HG03135 (cell line): ENCODE data around the gene FAIM2.
"Not testable (repeated sequence)": the region's sequence is repeated elsewhere in the genome, so short reads cannot be mapped to it uniquely, and the experiment has no call there.

Experiments used
- ATAC-seq: cut with Tn5 transposase; IDR thresholded peaks from one replicate; pipeline ENCODE4 v1.9.1; 2021; ENCODE audit warnings: mild to moderate bottlenecking, moderate library complexity; ENCODE audit not compliant: unreplicated experiment

The FAIM2 gene

DNA sequence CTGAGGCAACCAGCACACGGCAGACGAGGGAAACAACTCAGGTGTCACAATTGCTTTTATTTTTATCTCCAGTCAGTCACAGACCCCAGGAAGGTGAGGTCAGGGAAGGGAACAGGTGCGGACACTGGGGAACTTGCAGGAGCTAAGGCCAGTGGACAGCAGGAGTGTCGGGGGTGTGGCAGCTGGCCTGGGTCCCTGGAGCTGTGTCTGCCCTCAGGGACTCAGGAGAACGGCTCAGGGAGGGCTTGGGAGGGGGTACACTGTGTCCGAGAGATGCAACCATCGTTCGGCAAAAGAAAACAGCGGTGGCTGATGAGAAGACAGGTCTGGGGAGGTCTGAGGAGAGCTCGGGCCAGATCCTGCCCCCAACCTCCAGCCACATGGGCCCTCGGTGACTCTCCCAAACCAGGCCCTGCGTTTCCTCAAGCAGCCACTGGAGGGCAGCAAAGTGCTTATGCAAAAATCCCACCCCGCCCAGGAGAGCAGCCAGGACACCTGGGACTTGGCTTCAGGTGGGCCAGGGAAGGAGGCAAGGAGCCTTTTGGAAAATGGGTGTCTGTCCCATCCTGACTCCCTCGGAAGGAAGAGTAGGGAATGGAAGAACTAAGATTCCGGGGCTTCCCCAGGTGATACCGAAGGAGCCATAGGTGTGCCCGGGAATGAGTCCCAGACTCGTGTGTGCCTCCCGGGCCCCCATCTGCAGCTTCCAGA is 36.7 kb downstream of the FAIM2 start:
- ATAC-seq: no peak

DNA sequence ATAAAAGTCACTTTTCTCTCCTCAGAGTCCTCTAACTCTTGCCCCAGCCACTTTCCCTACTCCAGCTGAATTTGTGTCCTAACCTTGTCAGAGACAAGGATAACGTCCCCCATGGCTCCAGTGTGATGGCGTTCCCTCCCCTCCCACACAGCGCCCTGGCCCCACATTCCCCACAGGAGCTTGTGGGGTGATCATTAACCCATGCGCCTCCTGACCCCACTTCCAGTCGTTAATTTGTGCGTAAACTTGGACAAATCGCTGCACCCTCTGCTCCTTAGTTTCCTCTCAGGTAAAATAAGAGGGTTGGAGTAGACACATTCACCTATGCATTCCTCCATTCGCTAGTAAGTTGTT is 37.9 kb downstream of the FAIM2 start:
- ATAC-seq: no peak

DNA sequence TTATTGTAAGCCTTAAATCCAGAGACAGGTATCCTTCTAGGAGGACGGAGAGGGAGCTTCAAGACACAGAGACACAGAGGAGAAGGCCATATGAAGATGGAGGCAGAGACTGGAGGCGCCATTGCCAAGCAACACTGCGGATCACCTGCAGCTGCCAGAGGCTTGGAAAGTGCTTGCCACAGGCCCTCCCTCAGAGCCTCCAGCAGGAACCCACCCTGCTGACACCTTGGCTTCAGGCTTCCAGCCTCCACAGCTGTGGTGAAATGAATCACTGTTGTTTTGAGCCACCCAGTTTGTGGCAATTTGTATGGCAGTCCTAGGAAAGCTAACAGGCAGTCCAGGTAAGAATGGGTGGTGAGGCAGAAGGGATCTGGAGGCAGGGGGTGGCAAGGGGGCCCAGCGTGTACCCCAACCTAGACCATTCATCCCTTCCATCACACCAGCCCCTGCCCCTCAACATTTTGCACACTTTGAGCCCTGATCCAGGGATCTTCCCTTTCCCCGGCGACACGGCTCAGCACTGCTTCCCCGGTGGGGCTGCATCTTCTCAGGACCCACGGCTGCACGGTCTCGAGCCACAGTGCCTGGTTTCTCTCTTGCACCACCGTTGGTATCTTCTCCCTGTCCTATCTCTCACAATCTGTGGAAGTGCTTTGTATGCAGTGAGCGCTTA is 38.5 kb downstream of the FAIM2 start:
- ATAC-seq: no peak

DNA sequence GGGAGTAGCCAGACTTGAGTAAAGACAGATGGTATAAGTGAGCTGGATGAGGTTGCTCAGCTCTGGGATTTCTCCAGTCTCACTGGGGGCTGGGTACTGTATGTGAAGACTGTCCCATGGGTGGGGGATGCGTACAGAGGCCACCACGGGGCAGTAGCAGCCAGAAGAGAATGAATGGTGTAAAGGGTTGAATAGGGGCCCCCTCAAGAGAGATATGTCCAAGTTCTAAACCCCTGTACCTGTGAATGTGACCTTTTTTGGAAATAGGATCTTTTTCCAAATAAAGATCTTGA is 39.0 kb downstream of the FAIM2 start:
- no peak for ATAC-seq

DNA sequence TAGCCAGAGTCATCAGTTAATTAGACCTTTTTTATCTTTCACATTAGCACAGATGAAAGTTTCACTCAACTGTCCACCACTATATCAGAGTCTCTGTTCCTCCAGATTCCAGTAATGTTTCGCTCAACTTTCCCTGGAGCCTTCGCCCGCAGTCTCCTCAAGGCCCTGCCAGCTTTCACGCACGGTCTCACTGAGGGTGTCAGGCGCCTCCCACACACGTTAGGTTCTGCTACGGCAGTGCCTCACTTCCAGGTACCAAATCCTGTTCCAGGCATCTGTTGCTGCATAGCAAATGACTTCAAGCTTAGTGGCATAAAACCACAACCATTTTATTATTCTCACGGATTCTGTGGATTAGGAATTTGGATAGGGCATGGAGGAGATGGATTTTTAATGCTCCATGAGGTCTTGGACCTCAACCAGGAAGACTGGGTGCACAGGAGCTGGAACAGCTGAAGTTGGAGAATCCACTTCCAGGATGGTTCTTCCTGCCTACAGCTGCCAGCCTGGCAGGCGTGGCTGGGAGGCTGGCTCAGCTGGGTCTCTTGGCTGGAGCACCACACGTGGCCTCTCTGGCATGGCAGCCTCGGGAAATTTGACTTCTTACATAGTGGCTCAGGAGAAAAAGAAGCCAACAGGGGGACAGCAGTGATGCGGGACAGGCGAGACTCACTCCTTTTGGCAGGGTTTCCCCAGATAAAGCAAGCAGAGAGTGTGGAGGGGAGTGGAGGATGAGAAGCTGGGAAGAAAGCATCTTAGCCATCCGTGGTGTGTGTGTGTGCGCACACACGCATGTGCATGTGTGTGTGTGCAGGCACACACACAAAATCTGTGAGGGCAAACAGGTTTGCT is 39.5 kb downstream of the FAIM2 start:
- no peak for ATAC-seq

DNA sequence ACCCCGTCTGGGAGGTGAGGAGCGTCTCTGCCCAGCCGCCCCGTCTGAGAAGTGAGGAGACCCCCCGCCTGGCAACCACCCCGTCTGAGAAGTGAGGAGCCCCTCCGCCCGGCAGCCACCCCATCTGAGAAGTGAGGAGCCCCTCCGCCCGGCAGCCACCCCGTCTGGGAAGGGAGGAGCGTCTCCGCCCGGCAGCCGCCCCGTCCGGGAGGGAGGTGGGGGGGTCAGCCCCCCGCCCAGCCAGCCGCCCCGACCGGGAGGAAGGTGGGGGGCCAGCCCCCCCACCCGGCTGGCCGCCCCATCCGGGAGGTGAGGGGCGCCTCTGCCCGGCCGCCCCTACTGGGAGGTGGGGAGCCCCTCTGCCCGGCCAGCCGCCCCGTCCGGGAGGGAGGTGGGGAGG is 42.8 kb downstream of the FAIM2 start:
- not testable (repeated sequence) for ATAC-seq

DNA sequence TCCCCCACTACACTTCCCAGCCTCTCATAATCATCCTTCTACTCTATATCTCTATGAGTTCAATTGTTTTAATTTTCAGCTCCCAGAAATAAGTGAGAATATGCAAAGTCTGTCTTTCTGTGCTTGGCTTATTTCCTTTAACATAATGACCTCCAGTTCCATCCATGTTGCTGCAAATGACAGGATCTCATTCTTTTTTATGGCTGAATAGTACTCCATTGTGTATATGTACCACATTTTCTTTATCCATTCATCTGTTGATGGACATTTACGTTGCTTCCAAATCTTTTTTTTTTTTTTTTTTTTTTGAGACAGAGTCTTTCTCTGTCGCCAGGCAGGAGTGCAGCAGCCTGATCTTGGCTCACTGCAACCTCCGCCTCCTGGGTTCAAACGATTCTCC is 47.8 kb downstream of the FAIM2 start:
- not testable (repeated sequence) for ATAC-seq

DNA sequence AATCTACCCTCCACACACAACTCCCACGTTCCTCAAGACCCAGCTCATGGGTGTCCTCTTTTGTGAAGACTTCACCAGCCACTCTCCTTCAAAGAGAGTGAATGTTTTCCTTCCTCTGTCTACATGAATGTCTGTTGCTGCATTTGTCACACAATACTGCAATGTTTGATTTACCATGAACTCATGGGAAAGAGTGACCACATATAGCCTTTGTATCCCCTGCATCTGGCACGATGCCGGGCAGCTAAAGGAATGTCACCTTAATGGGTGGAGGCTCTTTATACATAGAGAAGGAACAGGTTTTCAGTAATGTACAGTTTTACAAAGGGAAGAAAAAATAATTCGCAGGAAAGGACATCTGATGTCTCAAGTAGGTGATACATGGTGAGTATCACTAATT is 48.7 kb downstream of the FAIM2 start:
- ATAC-seq: no peak

DNA sequence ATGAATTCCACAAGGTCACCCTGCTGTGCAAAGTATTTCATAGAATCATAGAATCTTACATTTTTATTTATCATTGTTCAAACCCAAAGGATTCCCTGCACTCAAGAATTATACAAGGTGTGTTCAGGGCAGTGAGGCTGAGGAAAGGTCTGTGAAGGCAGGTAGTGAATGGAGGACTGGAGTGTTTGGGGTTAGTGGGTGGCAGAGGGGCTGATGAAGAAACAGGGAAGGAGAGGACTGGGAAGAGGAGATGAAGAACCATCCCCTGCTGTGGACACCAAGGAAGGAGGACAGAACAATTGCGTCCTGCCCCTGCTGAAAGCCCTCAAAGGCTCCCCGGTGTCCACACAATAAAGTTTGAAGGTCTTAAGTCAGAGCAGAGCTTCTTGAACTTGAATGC is 50.0 kb downstream of the FAIM2 start:
- ATAC-seq: no peak

DNA sequence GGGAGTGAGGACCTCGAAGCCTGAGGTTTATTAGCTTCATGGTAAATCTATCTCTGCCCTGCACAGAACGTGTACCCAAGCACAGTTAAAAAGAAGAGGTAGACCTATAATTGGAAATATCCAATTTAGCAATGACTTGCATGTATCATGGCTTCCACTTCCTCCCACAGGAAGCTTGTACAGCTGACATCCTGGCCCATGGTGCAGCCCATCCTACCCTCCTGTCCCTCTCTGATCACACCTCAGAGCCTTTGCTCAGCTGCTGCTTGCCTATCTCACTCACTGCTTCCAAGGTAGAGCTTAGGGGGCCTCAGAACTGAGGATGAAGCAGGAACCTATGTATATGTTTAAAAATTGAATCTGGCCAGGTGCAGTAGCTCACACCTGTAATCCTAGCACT is 56.5 kb downstream of the FAIM2 start:
- ATAC-seq: no peak

DNA sequence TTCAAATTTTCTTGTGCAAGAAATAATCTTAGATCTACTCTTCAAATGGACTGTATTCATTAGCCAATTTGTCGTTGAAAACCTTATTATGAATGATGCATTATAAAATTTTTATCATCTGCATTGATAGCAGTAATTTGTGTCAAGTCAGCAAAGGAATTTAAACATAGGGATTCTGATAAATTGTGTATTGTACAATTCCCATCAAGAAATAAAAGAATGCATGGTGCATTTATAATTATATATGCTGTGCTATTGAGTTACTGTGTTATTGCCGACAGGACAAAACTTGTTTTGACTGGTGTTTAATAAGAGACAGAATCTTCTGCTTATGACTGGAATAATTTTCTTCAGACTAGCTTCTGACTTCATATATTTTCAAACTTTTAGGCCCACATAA is 57.7 kb downstream of the FAIM2 start:
- ATAC-seq: no peak

DNA sequence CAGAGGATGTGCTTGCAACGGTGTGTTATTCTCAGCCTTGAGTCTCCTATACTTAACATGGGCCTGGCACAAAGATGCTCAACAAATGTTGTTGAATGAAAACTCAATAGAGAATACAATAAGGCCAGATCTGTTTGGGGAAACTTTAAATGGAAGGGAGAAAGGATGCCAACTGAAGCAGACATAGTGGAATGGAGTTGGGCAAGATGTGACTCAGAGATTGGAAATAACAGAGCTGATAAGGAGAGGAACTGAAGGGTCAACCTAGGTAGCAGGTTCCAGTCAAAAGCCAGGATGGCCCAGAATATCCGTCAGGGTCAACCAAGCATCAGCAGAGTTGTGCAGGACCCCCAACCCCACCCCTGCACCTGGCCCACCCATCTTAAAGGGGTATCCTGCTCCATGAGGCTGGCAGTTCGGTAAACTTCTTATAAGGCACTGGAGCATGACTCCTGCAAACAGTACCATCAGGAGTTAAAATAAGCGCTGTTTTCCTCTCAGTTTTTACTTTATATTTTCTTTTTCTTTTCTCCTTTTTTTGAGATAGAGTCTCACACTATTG is 59.7 kb downstream of the FAIM2 start:
- ATAC-seq: no peak

DNA sequence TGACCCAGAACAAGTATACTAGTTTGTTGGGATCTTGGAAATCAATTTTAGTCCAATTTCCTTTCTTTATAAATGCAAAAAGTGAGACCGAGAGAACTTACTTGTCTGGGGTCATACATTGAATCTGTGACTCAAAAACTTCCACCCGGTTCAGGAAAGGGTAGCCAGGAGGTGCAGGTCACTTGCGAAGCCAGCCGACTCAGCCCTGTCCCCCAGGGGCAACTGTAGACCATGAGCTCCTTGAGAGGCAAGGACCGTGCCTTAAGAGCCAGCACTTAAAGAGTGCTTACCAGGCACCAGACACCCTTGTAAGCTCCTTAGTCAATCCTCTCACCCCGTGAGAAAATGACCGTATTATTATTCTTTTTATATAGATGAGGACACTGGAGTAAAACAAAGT is 60.3 kb downstream of the FAIM2 start:
- no peak for ATAC-seq

DNA sequence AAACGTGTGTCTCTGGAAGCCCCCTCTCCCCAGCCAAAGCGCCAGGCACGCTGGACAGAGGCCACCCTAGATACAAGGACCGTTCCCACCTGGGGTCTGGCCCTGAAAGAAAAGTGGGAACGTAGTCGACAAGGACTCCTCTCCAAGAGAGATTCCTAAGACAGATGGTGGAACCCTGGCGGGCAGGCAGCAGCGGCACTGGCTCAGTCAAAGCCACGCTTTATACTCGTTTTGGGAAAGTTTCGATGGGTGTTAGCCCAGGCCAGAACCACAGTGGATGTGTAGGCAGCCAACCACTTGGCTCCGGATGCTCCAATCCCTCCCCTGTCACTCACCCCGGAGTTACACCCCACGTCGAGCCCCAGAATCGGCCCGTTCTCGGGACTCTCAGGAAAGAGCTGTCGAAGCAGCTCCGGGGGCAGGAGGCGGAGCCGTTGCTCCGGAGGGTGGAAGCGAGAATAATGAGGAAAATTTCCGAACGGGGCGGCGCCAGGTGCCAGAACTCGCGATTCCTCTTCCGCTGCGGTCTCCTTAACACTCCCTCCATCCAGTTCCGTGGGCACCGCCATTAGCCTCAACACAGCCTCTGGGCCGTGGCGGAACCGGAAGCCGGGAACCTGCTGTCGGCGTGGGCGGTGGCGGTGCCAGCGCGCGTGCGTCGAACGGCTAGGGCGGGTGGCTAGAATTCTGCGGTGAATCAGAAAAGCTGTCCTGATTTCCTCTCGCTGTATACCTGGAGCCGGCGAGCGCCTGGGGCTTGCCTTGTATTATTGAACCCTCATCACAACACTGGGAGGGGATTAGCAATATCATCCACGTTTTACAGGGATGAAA is 61.0 kb downstream of the FAIM2 start, which contains the start of gene BCDIN3D:
TSS of gene BCDIN3D (minus strand) at position 588 of the 834 bp plus-strand sequence. CDS start at position 569, 19 bp downstream.
- ATAC-seq: peak; percentile 87

DNA sequence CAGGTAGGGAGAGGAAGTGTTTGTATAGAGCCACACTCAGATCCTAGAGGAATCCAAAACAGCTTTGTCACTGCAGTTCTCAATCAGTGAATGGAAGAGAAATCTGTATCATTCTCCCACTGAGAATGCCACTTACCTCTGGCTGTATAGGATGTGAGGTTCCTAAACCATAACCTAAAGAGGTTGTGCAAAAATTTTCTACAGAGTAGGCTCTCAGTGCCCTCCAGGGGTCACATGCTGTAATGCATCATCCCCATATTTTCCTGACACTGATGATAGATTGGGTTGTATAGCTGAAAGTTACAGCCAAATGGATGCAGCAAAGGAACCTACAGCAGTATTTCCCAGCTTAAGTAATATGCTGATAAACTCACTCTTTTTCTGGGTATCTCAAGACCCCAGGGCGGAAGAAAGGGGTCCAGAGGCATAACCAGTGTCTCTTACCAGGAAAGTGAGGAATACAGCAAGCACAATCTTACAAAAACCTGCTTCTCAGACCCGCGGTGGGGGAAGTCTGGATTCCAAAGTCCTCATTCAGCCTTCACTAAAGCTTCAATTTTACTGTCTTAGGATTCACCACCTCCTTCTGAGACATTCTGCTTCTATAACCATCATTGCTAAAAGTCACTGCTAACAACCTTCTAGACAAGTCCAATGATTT is 64.6 kb downstream of the FAIM2 start:
- no peak for ATAC-seq

DNA sequence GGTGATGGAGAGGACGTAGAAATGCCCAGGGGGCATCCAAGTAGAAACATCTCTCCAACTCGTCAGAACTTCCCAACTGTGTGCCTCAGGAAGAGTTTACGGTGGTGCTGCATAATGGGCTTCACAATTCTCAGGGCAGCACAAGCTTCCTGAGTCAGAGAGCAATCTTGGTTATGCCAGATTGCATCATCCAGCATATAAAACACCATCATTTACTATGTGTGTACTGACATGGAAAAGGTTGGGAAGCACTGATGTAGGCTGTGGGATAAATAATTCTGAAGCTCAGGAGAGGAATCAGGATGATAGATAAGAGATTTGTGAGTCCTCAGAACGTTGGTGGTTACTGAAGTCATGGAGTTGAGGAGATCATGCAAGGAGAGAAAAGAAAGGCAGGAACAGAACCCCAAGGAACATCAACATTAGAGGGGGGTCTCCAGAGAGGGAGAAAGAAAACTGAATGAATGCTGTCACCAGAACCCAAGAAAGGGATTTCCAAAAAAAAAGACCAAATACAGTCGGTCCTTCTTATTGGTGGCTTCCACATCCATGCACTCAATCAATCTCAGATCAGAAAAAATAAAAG is 70.8 kb downstream of the FAIM2 start:
- ATAC-seq: no peak

DNA sequence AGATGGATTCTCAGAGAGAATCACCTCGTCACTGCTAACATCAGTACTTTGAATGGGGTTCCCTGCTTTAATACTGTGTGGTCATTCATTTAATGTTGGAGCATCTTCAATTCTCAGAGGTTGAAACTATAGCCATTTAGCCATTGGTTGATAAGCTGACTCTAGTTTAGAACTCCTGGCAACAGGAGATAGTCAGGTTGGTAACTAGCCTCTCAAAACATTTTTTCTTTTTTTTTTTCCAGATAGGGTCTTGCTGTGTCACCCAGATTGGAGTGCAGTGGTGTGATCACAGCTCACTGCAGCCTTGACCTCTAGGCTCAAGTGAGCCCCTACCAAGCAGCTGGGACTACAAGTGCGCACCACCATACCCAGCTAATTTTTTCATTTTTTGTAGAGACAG is 72.0 kb downstream of the FAIM2 start:
- ATAC-seq: no peak

DNA sequence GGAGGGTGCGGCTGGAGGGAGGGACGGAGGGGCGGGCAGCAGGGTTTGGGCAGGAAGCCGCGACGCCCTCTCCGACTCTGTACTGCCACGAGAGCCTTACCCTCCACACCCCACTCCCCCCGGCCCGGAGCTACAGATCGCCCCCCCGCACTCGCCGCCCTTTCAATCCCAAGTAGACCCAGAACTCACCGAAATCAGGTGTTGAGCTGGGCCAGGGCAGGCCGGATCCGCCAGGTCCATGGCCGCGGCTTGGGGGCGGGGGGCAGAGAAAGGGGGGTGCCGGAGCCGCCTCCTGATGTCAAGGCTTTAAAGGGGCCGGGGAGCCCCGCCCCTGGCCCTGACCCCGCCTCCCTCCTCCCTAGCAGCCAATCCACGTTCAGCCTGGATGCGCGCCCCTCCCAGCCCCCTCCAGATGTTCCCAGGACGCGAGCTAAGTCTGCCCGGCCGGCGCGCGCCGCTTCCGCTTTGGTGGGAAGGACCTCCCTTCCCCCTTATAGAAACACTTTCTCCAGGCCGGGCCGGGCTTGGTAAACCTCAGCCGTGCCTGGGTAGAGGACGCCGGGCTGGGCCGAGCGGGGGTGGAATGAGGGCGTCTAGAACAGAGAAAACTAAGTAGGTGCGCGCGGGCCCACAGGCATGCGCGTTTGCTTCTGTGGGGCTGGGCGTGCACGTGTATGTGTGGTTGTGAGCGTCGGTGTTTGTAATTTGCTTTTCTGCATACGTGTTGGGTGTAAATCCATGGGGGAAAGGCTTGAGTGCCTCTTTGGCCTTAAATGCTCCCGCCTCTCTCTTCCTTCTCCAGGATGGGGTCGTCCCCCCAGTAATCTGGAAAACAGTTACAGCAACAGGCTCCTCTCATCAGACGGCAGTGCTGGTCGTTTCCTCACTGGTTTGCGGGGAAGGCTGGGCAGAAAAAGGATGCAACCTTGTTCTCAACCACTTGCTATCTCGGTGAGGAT is 75.3 kb downstream of the FAIM2 start, which contains the start of gene NCKAP5L:
TSS of gene NCKAP5L (minus strand) at position 281 of the 959 bp plus-strand sequence. CDS start 24,369 bp downstream, outside the sequence.
- ATAC-seq: peak; percentile 88
